HG03025 (cell line): ENCODE results near the gene KCND3.

Source experiments
- ATAC-seq: cut with Tn5 transposase; IDR thresholded peaks from one replicate; pipeline ENCODE4 v1.9.1; 2021; ENCODE audit warnings: mild to moderate bottlenecking, moderate library complexity; ENCODE audit not compliant: unreplicated experiment, low FRiP score

Gene KCND3

DNA sequence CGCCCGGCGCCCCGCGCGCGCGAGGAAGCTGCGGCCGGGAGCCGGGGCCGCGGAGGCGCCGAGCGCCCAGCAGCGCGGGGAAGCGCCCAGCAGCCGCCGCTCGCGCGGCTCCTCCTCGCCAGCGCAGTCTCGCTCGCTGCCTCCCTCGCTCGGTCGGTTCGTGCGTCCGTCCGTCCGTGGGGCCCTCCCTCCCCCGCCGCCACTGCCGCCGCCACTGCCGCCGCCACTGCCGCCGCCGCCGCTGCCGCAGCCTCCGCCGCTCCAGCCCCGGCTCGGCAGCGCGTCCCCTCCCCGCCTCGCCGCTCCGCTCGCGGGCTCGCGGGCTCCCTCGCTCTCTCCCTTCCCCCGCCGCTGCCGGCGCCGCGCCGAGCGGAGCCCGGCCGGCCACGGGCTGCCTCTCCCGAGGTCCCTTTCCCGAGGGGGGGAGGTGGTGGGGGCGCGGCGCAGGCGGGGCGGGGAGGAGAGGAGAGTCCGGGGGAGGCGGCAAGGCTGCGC is at the start of gene KCND3:
Gene KCND3 (minus strand): TSS at position 138 of the 495 bp plus-strand sequence.
- no peak for ATAC-seq

DNA sequence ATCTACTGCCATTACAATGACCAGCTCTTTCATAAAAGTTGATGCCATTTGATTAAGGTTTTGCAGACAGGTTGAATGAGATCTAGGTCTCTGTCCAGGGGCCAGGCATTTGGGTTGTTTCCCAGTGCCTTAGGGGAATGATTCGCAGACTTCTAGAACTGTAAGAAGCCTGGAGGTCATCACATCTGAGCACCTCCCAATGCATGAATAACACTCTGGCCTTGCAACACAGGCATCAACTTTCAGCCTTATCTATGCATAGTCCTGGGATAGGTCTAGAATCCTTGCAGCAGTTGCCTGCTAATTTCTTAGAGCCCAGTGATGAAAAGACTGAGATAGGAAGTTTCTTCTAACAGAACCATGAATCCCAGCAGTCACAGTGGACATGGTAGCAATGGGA is 44.8 kb upstream of the KCND3 start:
- no peak for ATAC-seq

DNA sequence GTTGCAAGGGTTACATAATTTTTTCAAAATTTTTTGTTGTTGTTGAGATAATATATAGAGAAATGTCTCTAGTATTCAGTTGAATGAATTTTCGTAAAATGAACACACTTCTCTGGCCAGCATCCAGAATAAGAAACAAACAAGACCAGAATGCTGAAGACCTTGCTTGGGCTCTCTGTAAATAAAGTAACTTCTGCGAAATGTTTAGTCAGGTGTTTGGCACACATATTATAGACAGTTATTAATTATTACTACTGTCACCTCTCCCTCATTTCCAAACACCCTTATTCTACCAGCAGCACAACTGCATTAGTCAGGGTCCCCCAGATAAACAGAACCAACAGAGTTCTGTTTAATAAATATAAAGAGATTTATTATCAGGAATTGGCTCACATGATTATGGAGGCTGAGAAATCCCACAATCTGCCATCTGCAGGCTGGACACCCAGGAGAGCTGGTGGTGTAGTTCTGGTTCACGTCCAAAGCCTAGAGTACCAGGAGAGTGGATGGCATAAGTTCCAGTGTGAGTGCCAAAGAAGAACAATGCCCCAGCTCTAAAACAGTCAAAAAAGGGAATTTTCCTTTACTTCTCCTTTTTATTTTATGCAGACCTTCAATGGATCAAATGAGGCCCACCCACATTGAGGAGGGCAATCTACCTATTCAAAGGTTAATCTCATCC is 44.1 kb upstream of the KCND3 start:
- no peak for ATAC-seq

DNA sequence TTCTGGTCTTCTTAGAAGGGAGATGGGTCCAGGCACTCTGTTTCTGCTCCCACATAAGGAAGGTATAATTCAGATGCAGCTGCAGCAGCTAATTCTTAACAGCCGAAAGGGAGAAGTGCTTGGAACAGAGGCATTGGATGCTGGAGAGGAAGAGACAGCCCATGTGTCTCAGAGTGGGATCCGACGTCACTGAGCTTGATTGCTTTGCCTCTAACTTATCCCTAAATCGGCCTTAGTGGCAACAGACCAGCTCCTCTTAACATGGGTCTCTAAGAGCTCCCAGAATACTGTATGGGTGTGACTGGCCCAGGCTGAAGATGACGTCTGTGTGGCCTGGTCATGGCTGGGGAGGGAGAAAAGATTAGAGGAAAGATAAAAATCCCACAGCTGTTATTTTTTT is 40.7 kb upstream of the KCND3 start:
- no peak for ATAC-seq

DNA sequence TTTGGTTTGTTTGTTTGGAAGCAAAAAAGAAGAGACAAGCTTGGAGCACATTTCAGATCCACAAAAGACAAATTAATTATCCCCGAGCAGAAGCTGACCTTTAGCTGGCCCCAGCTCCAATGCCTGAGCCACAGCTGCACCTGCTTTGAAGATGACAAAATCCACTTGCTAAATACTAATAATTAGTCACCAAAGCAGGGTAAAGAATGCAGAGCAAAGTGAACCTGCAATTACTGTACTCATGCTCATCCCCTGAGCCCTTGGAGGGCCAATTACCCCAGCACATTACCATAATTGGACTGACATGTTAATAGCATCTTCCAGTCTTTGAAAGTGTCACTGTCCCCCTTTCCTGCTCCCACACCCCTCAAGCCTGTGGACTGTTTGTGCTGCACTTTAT is 38.2 kb upstream of the KCND3 start:
- no peak for ATAC-seq

DNA sequence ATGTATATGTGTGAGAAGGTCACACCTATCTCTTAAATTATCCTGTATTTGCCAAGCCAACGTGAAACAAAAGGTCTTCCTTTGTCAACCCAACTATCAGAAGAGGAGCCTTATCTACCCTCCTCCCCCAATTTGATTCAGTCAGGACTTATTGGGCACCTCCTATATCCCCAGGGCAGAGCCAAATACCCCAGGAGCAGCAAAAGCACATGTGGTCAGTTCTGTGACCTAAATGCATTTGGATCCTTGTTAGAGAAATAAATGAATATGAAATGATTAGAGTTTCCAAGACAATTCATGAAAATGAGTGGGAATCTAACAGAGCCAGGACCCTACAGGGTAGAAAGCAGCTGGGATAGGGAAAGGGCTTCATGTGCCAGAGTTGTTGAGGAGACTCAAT is 37.0 kb upstream of the KCND3 start:
- ATAC-seq = no peak

DNA sequence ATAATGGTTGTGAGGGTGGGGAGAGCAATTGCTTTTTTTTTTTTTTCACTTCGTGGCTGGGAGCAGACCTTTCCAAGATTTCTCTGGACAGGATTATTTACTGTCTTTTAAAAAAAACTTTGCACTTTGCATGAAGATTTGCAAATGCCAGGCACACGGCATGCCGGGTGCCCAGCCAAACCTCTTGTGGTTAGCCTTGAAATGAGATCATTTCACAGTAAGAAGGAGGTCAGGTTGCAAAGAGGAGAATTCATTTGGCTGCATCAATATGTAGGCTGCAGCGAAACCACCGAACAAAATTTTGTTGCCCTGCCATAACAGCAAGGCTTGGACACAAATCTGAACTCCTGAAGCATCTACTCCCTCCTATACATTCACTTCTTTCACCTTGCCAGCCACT is 36.5 kb upstream of the KCND3 start:
- ATAC-seq = no peak

DNA sequence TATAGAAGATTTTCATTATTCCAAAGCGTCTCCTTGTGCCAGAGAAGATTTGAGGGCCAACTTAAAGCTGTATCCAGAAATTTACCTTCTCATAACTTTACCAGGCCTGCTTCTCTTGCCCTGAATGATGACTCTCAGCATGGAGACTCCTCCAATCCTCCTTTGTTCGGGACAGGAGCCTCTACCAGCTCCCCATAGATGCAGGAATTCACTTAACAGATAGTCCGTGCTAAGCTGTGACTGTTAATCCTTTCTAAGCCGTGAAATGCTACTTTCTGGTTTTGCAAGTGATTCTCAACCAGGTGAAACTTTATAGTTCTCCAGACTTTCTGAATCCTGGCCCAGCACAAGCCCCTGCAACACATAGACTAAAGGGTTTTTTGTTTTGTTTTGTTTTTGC is 31.8 kb upstream of the KCND3 start:
- ATAC-seq = no peak

DNA sequence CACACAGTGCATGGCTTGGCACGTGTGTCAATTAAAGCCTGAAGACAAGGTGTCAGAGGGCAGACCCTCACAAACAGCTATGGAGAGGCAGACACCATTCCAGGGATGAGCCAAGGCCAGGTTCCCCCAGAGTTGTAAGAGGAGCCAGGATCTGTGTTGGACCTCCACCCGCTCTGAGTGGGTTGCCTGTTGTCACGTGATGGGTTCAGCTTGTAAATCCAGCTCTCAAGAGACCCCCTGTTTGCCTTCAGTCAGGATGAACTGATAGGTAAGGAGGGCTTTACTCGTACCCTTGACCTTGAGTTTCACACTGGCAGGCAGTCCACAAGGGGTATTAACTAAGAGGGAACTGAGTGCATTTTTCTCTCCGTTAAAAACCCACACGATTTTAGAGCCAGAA is 27.7 kb upstream of the KCND3 start:
- no peak for ATAC-seq

DNA sequence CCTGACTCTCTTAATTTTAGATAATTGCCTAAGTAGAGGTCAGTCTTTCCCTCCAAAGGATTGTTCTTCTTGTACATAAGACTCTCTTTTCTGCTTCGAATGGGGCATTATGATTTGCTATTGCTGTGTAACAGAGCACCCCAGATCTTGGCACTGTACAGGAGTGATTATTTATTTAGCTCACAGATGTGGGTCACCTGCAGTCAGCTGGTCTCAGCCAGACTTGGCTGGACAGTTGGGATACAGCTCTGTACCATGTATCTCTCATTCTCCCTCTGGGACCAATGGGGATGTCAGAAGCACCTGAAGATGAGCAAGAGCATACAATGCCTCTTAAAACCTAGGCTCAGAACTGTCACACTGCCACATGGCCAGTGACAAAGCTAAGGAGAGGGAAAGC is 23.4 kb upstream of the KCND3 start:
- no peak for ATAC-seq

DNA sequence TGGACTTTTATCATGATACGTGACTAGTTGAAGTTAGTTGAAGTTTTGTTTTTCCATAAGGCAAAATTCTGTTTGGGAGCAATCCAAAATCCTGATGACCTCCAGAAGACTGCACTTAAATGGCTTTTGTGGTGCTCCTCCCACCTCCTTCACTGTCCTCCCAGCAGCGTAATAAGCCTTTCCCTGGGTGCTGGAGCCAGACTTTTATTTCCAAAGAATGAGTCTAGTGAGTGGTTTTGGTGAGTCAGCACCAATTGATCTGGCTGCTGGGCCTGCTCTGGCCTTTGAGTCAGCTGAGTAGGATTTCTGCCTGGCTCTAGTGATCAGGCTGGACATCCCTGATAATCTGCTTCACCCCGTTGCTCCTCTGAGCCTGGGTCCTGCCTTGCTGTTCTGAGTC is 21.7 kb upstream of the KCND3 start:
- no peak for ATAC-seq

DNA sequence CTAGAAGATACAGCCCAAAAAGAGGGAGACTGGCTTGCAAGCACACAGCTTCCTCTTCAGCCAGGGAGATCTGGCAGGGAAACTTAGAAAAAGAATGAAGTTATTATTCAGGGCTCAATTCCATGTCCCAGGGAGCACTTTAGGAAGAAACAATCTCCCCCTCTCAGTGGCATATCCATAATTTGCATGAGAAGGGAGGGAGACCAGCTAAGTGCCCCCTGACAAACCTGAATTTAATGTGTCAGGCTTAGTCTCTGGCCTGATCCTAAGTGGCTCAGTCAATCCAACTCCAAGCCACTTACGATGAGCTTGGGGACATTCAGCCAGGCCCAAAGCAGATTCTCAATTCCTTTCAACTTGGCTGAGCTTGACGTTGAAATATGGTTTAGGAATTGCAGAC is 17.7 kb upstream of the KCND3 start:
- ATAC-seq = no peak

DNA sequence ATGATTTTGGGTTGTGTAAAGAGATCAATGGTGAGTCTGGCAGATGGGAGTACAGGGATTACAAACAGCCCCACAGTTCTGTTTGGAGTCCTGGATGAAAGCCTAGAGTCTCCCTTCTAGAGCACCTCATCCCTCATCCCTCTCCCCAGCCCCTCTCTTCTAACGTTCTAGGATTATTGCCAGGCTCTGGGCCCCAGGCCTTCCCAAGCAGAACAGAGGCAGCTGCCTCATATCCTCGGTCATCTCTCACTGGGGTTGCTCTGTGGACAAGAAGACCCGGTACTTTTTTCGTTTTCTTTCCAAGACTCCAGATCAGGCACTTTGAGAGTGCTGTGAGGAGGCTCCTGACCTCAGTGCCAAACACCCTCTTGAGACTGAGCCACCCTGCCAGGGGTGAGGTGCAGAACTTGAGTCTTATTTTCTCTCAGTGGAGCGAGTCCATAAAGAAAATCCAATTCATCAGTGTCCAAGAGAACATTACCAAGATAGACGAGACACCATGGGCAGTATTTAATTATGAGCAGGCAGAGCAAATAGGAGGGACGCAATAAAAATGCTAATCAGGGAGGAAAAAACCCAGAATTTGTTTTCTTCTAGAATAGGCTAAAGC is 17.1 kb upstream of the KCND3 start:
- ATAC-seq = no peak

DNA sequence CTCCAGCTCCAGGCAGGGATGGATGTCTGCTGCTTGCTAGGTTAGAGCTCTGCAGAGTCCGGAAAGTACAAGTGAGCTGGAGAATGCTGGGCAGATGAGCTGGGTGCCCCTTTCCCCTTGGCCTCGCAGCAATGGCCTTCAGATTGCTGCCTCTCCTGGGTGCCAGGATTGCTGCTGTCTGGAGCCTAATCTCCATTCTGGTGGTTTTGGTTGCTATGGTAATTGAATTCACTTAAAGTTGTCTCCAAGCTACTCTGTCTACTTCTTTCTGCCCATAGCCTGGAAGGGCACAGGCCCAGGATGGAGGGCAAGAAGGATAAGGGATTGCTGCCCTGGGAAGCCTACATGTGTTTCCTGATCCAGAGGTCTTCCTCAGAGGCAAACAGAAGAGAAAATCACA is 14.6 kb upstream of the KCND3 start:
- ATAC-seq = no peak

DNA sequence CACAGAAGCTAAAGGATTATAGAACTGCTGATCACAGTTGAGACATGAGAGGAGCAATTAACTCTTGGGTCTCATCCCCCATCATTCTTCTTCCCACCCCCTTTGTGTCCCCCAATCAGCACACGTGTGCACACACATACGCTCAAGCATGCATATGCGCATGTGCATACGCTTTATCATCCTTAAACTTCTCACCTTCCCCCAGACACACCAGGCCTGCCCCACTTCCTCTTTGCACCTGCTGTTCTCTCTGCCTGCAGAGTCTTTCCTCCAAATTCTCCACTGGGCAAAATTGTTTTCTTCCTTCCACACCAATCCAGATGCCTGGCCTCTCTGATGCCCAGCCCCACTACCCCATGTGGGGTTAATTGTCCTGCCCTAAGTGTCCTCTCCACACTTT is 13.0 kb upstream of the KCND3 start:
- ATAC-seq = no peak

DNA sequence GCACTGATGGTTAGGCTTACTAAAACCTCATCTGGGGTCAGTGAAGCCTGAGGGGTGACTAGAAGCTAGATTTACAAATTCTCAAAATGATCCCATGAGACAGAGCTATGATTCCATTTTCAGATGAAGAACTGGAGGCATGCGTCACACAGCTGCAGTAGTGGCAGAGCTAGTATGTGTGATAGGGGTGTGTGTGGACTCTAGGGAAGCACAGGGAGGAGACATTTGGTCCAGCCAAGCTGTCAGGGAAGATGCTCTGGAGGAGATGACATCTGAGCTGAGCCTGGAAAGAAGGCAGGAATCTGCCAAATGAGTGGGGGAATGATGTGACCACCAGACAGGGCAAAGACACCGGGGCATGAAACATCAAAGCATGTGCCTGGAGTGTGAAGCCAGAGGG is 12.0 kb upstream of the KCND3 start:
- ATAC-seq = no peak

DNA sequence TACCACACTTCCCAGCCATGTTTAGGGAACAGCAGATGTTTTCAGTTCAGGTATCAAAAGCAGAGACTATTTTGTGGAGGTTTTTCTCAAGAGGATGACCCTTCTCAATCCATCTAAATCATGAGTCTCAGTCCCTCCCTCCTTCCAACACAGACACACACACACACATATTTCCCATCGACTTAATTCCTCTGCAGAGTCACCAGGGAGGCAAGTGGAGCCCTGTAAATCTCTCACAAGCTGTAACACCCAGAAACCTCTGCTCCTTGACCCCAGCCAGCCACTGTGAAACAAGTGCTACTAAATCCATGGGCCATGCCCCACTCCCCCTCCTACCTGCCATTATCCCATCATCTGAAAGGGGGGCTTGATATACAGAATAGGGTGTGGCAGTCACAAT is 10.6 kb upstream of the KCND3 start:
- ATAC-seq = no peak

DNA sequence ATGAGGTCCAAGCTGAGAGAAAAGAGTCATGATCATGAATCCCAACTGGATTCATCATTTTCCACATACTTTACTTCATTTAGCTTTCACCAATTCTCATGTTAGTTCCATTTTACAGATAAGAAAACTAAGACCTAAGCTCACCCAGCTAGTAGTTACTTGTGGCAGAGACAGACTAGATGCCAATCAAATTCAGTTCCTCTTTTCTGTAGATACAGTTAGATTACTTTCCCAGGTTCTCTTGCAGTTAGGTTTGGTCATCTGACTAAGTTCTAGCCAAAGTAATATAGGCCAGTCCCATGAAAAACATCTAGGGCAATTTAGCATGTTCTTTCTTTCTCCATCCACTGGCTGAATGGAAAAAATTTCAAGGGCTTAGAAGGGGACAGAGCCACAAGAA is 8.9 kb upstream of the KCND3 start:
- ATAC-seq = no peak

DNA sequence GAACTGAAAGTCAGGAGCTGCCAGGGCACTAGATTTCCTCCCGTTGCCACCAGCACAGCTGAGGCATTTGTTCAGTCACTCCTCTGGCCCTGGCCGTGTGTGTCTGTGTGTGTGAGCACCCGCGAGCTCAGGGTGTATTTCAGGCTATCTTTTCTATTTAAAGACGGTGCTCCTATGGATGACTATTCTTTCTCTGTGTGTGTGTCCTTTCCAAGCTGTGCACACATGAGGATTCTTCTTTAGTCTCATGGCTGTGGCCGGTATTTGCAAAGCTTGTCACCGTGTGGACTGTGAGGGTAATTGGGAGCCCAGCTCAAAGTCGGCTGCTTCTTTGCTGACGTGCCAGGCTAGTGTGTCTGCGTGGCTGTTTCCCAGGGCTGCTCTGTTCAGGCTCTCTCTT is 3.0 kb upstream of the KCND3 start:
- ATAC-seq = no peak

DNA sequence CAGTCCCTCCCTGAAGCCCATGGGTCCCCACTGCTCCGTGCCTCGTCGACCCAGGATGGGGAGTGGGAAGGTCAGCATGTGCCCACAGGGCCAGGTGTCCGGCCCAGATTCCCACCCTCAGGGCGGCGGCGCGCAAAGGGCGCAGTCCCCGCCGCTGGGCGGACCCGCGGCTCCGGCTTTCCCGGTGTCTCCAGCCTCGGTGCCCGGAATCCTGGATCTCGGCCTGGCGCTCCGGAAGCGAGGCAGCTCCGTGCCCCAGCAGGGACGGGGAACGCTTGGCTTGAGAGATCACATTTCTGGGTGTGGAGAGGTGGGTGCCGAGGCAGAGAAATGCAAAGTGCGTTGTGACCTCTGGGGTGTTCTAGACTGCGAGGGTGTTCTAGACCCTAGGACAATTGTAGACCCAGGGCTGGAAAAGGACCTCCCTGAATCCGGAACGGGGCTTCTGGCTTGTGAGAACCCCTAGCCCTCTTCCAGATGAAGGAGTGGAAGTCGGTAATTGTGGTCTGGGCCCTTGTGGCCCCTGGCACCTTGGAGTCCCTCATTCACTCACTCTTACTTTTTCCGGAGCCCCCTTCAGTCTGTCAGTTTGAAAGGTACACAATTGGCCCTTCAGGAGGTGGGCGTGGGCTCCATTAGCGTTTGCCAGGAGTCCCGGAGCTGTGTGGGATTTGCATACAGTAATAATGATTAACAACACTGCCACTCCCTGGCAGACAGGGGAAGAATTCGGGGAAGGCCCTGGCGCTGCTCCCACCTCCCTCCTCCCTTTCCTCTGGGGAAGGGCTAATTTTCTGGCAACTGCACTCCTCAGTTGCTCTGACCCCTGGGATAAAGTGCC is 1.6 kb upstream of the KCND3 start:
- no peak for ATAC-seq

DNA sequence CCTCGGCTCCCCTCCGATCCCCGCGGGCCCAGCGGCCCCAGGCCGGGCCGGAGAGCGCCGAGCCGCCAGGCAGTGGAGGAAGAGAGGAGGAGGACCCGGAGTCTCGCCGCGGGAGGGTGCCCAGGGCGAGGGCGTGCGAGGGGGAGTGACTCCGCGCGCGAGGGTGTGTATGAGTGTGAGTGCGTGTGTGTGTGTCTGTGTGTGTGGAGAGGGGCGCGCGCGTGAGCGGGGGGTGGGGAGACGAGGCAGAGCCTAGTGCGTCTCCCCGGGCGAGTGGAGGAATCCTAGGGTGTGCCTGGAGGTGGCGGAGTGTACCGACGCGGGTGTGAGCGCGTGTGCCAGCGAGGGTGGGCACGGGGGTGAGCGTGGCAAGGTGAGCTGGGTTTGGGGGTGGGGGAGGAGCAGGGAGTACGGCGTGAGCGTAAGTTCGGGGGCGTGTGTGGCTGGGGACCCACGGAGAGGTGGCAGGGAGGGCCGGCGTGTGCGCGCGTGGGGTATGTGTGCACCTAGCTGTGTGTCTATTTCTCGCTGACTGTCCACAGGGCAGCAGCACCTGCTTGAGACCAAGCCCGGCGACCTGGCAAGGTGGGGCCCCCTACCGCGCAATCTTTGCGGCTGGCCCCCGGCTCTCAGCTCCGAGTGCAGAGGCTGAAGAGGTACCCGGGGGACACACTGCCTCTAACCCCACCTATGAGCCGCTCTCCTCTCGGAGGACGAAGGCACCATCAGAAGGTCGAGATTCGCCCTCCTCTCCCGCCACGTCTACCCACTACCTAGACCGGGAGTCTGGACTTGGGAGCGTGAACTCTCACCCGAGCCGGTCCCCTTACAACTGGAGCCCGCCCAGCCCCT is 784 bp upstream of the KCND3 start:
- ATAC-seq = no peak
